ENCODE results near the gene NWD2.
"Not testable (repeated sequence)": the region's sequence is repeated elsewhere in the genome, so short reads cannot be mapped to it uniquely, and the experiment has no call there.

NWD2 gene

GRCh38 chr4:37244583-37245390, at the start of gene NWD2:
TSS of gene NWD2 (plus strand) at chr4:37244743. CDS start at chr4:37245068, 325 bp downstream.
- DNase-seq = peak; percentile 7

GRCh38 chr4:37197899-37198298, 46.6 kb upstream of the NWD2 start:
- DNase-seq = no peak

DNA sequence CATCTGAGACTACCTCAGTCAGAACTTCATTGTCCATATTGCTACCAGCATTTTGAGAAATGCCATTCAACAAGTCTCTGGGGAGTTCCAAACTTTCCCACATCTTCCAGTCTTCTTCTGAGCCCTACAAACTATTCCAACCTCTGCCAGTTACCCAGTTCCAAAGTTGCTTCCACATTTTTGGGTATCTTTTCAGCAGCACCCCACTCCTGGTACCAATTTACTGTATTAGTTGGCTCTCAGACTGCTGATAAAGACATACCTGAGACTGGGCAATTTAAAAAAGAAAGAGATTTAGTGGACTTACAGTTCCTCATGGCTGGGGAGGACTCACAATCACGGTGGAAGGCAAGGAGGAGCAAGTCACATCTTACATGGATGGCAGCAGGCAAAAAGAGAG, 39.8 kb upstream of the NWD2 start:
- not testable (repeated sequence) for DNase-seq

GRCh38 chr4:37216209-37216608, 28.3 kb upstream of the NWD2 start:
- DNase-seq = no peak

DNA sequence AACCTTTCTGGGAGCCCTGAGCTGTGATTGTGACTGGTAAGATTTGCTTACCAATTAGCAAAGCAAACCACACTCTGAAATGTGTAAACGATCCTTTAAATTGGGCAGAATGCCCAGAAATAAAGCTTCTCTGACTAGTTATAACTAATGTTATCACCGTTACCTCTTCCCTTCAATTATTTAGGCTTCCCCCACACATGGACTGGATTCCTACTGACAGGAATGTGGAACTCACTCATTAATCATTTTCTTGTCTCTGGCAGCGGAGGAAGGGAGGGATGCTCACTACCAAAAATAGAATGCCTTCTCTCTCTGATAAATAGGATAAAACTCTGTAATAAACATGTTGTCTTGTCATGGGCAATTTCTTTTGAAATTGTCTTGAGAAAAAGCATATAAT, 25.3 kb upstream of the NWD2 start:
- DNase-seq = no peak

DNA sequence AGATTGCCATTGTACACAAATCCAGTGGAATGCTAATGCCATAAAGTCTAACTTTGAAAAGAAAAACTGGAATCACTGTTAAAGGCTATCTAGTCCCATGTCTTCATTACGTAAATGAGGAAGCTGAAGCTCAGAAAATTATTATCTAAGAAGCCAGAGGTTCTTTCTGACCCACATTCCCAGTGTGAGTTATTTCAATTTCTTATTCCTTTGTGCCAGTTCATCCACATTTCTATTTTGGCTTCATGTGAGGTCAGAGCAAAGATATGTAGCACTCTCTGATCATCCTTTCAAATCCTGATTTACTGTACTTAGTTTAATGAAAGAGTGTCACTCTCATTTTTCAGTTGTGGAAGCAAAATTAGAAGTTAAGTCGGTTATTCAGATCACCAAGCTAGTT, 24.6 kb upstream of the NWD2 start:
- no peak for DNase-seq

GRCh38 chr4:37220685-37221084, 23.9 kb upstream of the NWD2 start:
- DNase-seq = no peak

- DNase-seq = no peak
Measured at GRCh38 chr4:37223732-37224131, 20.8 kb upstream of the NWD2 start.

DNA sequence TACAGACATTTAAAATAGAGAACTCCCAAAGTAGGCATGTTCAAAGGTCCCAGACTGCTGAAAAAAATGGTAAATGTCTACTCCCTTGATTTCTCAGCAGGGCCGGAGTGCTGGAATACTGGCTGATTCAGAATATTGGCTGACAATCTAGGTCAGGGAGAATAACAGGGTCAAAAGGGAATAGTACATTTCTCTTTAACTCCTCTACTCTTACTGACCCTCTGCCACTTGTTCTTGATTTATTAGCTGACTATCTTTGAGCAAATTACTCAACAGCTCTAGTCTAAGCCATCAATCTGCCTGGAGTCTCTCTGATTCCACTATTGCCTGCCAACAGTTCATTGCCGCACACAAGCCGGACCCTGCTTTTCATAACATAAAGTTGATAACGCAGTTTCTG, 19.7 kb upstream of the NWD2 start:
- DNase-seq = no peak

DNA sequence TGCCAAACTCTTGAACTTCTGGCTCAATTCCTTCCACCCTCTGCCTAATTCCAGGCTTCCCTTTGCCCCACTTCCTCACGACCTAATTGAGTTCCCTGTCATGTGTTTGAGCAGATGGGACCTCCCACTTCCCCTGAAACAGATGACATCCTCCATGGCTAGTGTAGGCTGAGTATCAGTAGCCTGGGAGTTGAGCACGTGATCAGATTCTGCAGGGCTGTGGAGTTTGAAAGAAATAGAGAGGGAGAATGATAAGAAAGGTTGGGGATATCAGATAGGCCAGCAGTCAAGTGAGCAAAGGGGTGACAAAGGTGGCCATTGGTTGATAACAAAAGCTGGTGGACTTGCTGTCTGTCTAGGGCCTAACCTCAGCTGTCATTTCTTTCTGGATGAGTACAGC, 18.8 kb upstream of the NWD2 start:
- DNase-seq = no peak

GRCh38 chr4:37232315-37232714, 12.2 kb upstream of the NWD2 start:
- no peak for DNase-seq

DNA sequence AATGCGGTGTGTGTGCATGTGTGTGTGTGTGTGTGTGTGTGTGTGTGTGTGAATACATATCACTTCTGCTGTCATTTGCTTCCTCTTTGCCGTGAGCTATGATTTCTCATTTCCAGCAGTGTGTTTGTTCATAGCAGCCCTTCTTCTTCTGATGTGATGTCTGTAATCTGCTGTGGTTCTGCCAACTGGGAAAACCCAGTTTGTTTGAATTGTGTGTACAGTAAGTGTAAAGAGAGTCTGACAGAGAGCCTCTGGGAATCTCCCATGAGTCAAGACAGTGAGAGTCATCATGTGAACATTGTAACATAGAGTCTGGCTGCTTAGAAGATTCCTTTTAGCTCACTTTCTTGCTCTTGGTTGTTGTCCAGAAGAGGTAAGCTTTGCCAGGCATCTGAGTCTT, 8.4 kb upstream of the NWD2 start:
- DNase-seq = no peak

- no peak for DNase-seq
Measured at GRCh38 chr4:37241647-37242046, 2.9 kb upstream of the NWD2 start.

DNA sequence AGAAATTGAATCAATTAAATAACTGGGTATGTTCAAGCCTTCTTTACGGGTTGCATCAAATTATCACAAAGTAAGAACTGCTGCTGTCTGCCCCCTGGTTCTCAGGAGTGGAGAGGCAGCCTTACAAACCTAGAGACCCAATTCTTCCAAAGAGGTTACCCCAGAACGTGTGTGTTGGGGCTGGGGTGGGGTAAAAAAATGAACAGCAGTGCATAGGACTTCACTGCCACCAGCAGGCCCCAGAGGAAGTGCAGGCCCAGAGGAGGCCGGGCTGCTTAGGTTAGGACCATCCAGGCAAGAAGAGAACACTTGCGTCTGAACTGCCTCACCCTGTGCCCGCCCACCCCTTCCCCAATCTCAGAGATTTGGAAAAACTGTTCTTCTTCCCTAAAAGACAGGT, 1.5 kb upstream of the NWD2 start:
- DNase-seq = no peak

- DNase-seq = peak; percentile 19
Measured at GRCh38 chr4:37243722-37244582, 591 bp upstream of the NWD2 start.

- DNase-seq = no peak
Measured at GRCh38 chr4:37245391-37245954, 930 bp downstream of the NWD2 start.

- DNase-seq = no peak
Measured at GRCh38 chr4:37246891-37247290, 2.3 kb downstream of the NWD2 start.

DNA sequence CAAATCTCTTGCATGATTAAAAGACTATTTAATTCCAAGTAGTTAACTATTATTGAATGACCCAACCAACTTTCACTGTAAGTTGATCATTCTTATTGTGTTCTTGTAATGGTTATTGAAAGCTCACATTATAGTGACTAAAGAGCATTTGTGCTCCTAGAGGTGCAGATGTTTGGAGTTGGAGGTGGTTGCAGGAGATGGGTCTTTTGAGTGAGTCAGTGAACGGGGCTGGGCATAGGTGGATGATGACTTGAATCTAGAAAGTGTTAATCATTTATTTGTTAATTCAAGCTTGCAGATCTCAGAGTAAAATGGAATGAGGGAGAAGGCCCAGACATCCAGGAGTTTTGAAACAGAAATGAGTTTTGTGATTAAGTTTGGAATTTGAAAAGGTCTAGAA, 13.7 kb downstream of the NWD2 start:
- no peak for DNase-seq

DNA sequence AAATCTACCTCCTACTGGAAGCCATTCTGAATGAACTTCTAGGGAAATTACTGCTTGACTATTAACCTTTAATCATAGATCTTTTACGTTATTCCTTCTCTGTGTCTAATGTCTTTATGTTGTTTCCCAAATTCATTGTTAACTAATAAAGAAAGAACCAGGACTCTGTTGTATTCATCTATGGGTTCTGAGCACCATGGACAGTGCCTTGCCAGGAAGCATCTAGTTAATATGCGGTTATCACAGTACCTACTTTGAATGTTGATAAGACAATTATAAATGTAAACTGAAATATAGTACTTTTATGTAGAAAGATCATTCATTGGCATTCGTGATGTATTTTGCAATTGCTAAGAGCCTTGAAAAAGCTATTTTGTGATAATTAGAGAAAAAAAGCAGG, 23.8 kb downstream of the NWD2 start:
- no peak for DNase-seq

DNA sequence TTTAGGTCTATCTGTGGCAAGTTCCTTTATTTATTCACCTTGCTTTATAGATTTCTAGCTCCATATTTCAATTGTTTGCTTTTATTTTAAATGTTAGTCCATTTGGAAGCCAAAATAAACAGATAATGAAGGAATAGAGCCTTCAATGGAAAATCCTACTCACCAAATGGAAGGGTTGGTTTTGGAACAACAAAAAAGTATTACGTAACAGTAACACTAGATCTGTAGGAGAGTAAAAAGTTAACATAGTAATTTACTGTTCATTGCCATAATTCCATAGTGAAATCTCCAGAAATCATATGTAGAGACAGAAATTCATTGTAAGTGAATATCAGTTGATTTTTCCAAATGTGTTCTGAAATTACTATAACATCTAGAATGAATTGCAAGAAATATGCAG, 34.6 kb downstream of the NWD2 start:
- DNase-seq = no peak

DNA sequence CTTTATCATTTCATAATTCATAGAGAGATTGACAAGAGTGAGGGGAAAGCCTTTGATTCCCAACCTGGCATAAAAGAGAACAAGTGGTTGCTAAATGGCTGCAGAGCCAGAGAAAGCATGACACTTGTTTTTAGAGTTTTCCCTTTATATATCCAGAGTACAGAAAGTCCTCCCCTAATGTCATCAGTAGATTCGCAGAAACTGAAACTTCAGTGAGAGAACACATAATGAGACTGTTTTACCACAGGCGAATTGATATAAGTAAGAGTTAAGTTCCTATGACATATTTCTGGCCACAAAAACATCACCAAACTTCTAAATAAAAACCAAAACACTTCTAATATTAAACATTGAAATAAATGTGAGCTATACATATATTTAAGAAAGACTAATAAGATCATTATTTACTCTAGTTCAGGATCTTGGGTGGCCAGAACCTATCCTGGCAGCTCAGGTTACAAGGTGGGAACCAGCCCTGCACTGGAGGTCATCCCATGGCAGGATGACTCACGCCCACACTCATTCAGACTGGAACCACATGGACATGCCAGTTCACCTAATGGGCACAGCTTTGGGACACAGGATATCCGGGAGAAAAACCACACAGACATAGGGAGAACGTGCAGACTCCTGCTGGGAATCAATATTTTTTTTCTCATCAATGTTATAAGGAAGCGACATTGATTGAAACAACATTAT, 35.5 kb downstream of the NWD2 start:
- DNase-seq = no peak

DNA sequence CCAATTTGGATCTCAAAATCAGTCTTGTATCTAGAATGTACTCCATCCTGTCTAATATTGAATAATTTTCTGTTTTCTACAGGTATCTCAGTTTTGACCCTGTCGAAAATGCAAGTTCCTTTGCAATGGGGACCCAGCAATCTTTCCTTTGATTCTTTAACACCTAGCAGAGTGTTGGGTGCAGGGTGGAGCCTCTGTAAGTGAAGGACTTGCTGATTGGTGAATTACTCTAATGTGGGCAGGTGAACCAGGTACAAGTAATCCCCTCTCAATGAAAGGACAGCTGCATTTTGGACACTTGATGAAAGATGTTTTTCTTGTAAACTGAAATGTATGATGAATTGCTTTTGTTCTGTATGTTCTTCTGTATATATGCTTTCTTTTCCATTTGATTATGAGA, 54.9 kb downstream of the NWD2 start:
- no peak for DNase-seq

- DNase-seq = no peak
Measured at GRCh38 chr4:37304612-37305011, 60.1 kb downstream of the NWD2 start.
